HCT116 (cell line): ENCODE data around the gene KRT79. TPM values are rescaled to one million over a fixed set of nuclear protein-coding genes. Genes with fewer than 3 reads are reported as not detected.

Experiments
- ATAC-seq: fragments of 200-7000 bp; cut with Tn5 transposase; 2 replicates; pipeline ENCODE4 v1.9.1; 2020; ENCODE audit warnings: mild to moderate bottlenecking, moderate library complexity
- BruUV-seq: library from RNA; stranded (reverse); fragments of 400-500 nt; replicated peaks from 2 replicates; lab custom pipeline; 2021; lab: Mats Ljungman, UMichigan
- CTCF ChIA-PET: fragments of 300-600 bp; sonication (Branson Sonifier 250); formaldehyde crosslinking; loops from one replicate; lab custom pipeline; 2021; ENCODE audit warnings: antibody characterized with exemption; lab: Charles Lee
- POLR2A ChIA-PET: fragments of 300-600, 350-600 bp; sonication (Branson Sonifier 250); formaldehyde crosslinking; loops from one replicate; lab custom pipeline; 2021; ENCODE audit warnings: antibody characterized with exemption; lab: Charles Lee
- RAD21 ChIA-PET, 2 experiments: fragments of 300-600 bp; sonication (Branson Sonifier 250); formaldehyde crosslinking; loops; one replicate each; lab custom pipeline; 2023; ENCODE audit warnings: low total read pairs in 2 of 2; ENCODE audit not compliant: uncharacterized antibody in 2 of 2, unreplicated experiment in 2 of 2, low non-redundant PET in 1 of 2; lab: Charles Lee
- DNase-seq: peaks from one replicate; pipeline ENCODE4 v3.0.0-alpha.2; 2010; ENCODE audit warnings: low read depth, low spot score
- H2AFZ ChIP-seq: fragments of 200-600 bp; shearing (Covaris generic), sonication (generic); 2 replicates; pipeline ENCODE4 v1.6.1; 2017; ENCODE audit warnings: low read depth, mixed run types, mixed read lengths, antibody characterized with exemption, low read length; ENCODE audit not compliant: poor library complexity, severe bottlenecking
- H3K27ac ChIP-seq: 2 replicates; pipeline ENCODE4 v1.5.1; 2012; ENCODE audit warnings: low read depth, low read length
- H3K27me3 ChIP-seq: fragments of 200-600 bp; sonication (generic); 2 replicates; pipeline ENCODE4 v1.6.1; 2016; ENCODE audit warnings: mixed run types, low read length, mixed read lengths; ENCODE audit not compliant: insufficient read depth
- H3K36me3 ChIP-seq, 2 experiments: fragments of 200-500 bp in 1 of 2; fragments of 200-600 bp in 1 of 2; sonication (Bioruptor generic) in 1 of 2; sonication (generic) in 1 of 2; 2 replicates each; pipeline versions ENCODE4 v1.5.1 to v1.6.1; 2014 to 2016; ENCODE audit warnings: low read length in 2 of 2, inconsistent platforms in 1 of 2, mixed read lengths in 1 of 2, mixed run types in 1 of 2; ENCODE audit not compliant: insufficient read depth in 2 of 2, control insufficient read depth in 1 of 2
- H3K4me1 ChIP-seq, 2 experiments: fragments of 200-600 bp in 1 of 2; sonication (generic) in 1 of 2; 2 replicates each; pipeline versions ENCODE4 v1.5.1 to v1.6.1; 2012 to 2017; ENCODE audit warnings: low read length in 2 of 2, inconsistent platforms in 1 of 2, mild to moderate bottlenecking in 1 of 2, mixed read lengths in 1 of 2, mixed run types in 1 of 2, moderate library complexity in 1 of 2; ENCODE audit not compliant: insufficient read depth in 2 of 2, control insufficient read depth in 1 of 2
- H3K4me2 ChIP-seq: fragments of 200-600 bp; sonication (generic); 2 replicates; pipeline ENCODE4 v1.6.1; 2017; ENCODE audit warnings: mixed run types, low read length, mixed read lengths
- H3K4me3 ChIP-seq, 2 experiments: fragments of 200-600 bp in 1 of 2; sonication (generic) in 1 of 2; replicated peaks in 1 of 2; 2 replicates each; pipeline ENCODE4 v1.5.1; 2011 to 2016; ENCODE audit warnings: low read length in 2 of 2, control low read depth in 1 of 2, low read depth in 1 of 2, mild to moderate bottlenecking in 1 of 2, mixed read lengths in 1 of 2, mixed run types in 1 of 2
- H3K79me2 ChIP-seq: fragments of 200-600 bp; sonication (generic); 2 replicates; pipeline ENCODE4 v1.6.1; 2017; ENCODE audit warnings: mild to moderate bottlenecking, mixed run types, low read length, moderate library complexity, mixed read lengths; ENCODE audit not compliant: insufficient read depth
- H3K9ac ChIP-seq: fragments of 200-600 bp; sonication (generic); 2 replicates; pipeline ENCODE4 v1.6.1; 2016; ENCODE audit warnings: low read length, mixed read lengths
- H3K9me2 ChIP-seq: fragments of 200-600 bp; sonication (generic), shearing (Covaris generic); 2 replicates; pipeline ENCODE4 v1.6.1; 2017; ENCODE audit warnings: mixed run types, mild to moderate bottlenecking, moderate library complexity; ENCODE audit not compliant: insufficient read depth
- H3K9me3 ChIP-seq, 2 experiments: fragments of 200-500 bp in 1 of 2; fragments of 200-600 bp in 1 of 2; sonication (Bioruptor generic) in 1 of 2; sonication (generic) in 1 of 2; 2 replicates each; pipeline ENCODE4 v1.6.1; 2014 to 2017; ENCODE audit warnings: low read length in 2 of 2, mixed read lengths in 2 of 2, inconsistent platforms in 1 of 2, low read depth in 1 of 2, mild to moderate bottlenecking in 1 of 2, mixed run types in 1 of 2, moderate library complexity in 1 of 2; ENCODE audit not compliant: control insufficient read depth in 1 of 2, insufficient read depth in 1 of 2
- H4K20me1 ChIP-seq: fragments of 200-600 bp; sonication (generic), shearing (Covaris generic); 2 replicates; pipeline ENCODE4 v1.6.1; 2017; ENCODE audit warnings: mixed run types, mild to moderate bottlenecking, moderate library complexity; ENCODE audit not compliant: insufficient read depth
- EGR1 ChIP-seq: IDR thresholded peaks from 2 replicates; pipeline ENCODE4 v1.6.1; 2012; ENCODE audit warnings: low read depth
- EZH2 ChIP-seq: fragments of 200-600 bp; sonication (generic); IDR thresholded peaks from 2 replicates; pipeline ENCODE4 v1.6.1; 2017; ENCODE audit warnings: antibody characterized with exemption, mixed run types
- FOSL1 ChIP-seq: IDR thresholded peaks from 2 replicates; pipeline ENCODE4 v1.6.1; 2012; ENCODE audit warnings: low read depth
- POLR2A ChIP-seq: IDR thresholded peaks from 2 replicates; pipeline ENCODE4 v1.7.0; 2011; ENCODE audit warnings: borderline replicate concordance; ENCODE audit not compliant: insufficient read depth, insufficient read length; ENCODE audit errors: extremely low read depth
- SP1 ChIP-seq: IDR thresholded peaks from 2 replicates; pipeline ENCODE4 v1.6.1; 2012; ENCODE audit warnings: low read depth
- SRF ChIP-seq: IDR thresholded peaks from 2 replicates; pipeline ENCODE4 v1.6.1; 2012; ENCODE audit warnings: low read depth
- YY1 ChIP-seq: IDR thresholded peaks from 2 replicates; pipeline ENCODE4 v1.6.1; 2011; ENCODE audit warnings: low read length, low read depth, moderate library complexity, mild to moderate bottlenecking; ENCODE audit not compliant: insufficient replicate concordance; ENCODE audit errors: extremely low read depth
- intact Hi-C: fragments of 100-400 bp; cut with micrococcal nuclease; formaldehyde crosslinking; loops from 2 replicates; pipeline ENCODE4 v1.10.0; 2022
- total RNA-seq: library from RNA; stranded (reverse); gene quantifications from one replicate; pipeline ENCODE4 v1.2.1, GENCODE V29; 2021; ENCODE audit not compliant: unreplicated experiment
- TF ChIP-seq, protein P1 (sequence below): IDR thresholded peaks from 2 replicates; pipeline ENCODE4 v1.6.1; 2012; ENCODE audit warnings: low read depth
- TF ChIP-seq, protein P2 (sequence below): IDR thresholded peaks from 2 replicates; pipeline ENCODE4 v1.6.1; 2011; ENCODE audit warnings: mild to moderate bottlenecking, low read length, moderate library complexity; ENCODE audit not compliant: insufficient replicate concordance; ENCODE audit errors: extremely low read depth
- TF ChIP-seq, protein P3 (sequence below): IDR thresholded peaks from 2 replicates; pipeline ENCODE4 v1.6.1; 2012
- TF ChIP-seq, protein P4 (sequence below): IDR thresholded peaks from 2 replicates; pipeline ENCODE4 v1.6.1; 2012

The KRT79 gene
- total RNA-seq, 1 experiment from 2014 or later: not detected

DNA sequence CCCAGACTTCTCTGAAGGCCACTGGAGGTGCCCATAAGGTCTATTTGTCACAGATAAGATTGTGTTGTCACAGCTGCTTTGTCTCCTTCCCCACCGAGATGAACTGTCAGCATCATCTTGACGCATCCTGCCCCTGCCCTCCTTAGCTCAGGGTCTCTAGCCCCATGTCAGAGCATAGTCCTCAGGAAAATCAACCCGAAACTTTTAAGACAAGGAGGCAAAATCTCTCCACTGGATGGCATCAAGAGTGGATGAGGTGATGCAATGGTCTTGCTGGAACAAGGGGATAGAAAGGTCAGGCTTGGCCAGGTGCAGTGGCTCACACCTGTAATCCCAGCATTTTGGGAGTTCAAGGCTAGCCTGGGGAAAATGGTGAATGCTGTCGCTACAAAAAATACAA, 8.2 kb downstream of the KRT79 start:
- ATAC-seq (no peak), DNase-seq (no peak)
- ChIA-PET POLR2A (no interaction called here), RAD21 (no interaction called here), CTCF (no interaction called here)
- H3K4me2 ChIP-seq: no peak overlapping the region
- H3K9me3 ChIP-seq: no peaks in the 10 kb centered on the region
- BruUV-seq: no TSS peak
- intact Hi-C loops: no loop called here
- H3K9ac ChIP-seq: no peak overlapping the region
- H3K27me3 ChIP-seq: no peaks in the 10 kb centered on the region
- TF ChIP-seq EGR1 (no peak), POLR2A (no peak), SRF (no peak), EZH2 (no peak), FOSL1 (no peak), SP1 (no peak), YY1 (no peak)
- TF ChIP-seq, protein P1, sequence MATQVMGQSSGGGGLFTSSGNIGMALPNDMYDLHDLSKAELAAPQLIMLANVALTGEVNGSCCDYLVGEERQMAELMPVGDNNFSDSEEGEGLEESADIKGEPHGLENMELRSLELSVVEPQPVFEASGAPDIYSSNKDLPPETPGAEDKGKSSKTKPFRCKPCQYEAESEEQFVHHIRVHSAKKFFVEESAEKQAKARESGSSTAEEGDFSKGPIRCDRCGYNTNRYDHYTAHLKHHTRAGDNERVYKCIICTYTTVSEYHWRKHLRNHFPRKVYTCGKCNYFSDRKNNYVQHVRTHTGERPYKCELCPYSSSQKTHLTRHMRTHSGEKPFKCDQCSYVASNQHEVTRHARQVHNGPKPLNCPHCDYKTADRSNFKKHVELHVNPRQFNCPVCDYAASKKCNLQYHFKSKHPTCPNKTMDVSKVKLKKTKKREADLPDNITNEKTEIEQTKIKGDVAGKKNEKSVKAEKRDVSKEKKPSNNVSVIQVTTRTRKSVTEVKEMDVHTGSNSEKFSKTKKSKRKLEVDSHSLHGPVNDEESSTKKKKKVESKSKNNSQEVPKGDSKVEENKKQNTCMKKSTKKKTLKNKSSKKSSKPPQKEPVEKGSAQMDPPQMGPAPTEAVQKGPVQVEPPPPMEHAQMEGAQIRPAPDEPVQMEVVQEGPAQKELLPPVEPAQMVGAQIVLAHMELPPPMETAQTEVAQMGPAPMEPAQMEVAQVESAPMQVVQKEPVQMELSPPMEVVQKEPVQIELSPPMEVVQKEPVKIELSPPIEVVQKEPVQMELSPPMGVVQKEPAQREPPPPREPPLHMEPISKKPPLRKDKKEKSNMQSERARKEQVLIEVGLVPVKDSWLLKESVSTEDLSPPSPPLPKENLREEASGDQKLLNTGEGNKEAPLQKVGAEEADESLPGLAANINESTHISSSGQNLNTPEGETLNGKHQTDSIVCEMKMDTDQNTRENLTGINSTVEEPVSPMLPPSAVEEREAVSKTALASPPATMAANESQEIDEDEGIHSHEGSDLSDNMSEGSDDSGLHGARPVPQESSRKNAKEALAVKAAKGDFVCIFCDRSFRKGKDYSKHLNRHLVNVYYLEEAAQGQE: no peak
- TF ChIP-seq, protein P2, sequence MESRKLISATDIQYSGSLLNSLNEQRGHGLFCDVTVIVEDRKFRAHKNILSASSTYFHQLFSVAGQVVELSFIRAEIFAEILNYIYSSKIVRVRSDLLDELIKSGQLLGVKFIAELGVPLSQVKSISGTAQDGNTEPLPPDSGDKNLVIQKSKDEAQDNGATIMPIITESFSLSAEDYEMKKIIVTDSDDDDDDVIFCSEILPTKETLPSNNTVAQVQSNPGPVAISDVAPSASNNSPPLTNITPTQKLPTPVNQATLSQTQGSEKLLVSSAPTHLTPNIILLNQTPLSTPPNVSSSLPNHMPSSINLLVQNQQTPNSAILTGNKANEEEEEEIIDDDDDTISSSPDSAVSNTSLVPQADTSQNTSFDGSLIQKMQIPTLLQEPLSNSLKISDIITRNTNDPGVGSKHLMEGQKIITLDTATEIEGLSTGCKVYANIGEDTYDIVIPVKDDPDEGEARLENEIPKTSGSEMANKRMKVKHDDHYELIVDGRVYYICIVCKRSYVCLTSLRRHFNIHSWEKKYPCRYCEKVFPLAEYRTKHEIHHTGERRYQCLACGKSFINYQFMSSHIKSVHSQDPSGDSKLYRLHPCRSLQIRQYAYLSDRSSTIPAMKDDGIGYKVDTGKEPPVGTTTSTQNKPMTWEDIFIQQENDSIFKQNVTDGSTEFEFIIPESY: no peak
- TF ChIP-seq, protein P3, sequence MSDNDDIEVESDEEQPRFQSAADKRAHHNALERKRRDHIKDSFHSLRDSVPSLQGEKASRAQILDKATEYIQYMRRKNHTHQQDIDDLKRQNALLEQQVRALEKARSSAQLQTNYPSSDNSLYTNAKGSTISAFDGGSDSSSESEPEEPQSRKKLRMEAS: no peak
- TF ChIP-seq, protein P4, sequence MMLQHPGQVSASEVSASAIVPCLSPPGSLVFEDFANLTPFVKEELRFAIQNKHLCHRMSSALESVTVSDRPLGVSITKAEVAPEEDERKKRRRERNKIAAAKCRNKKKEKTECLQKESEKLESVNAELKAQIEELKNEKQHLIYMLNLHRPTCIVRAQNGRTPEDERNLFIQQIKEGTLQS: no peak
- H2AFZ ChIP-seq: no peak overlapping the region
- no peaks in the 10 kb centered on the region for H3K9me2 ChIP-seq
- H3K27ac ChIP-seq: no peak overlapping the region
- no peaks in the 10 kb centered on the region for H3K79me2 ChIP-seq
- H4K20me1 ChIP-seq: no peaks in the 10 kb centered on the region
- H3K4me3 ChIP-seq: no peak overlapping the region
- peaks cover 0 to 9% of the 10 kb centered on the region in 2 experiments; a peak in 2 of 4 replicates for H3K4me1 ChIP-seq
- H3K36me3 ChIP-seq: no peaks in the 10 kb centered on the region
